Adrenal gland (tissue), 12 donors: Measurements from ENCODE around the gene GOLGA7B. TPM values are rescaled to one million over a fixed set of nuclear protein-coding genes. Genes with fewer than 3 reads are reported as not detected.

ENCODE experiments used
- DNase-seq, 7 donors: peaks; one replicate each; pipeline ENCODE4 v3.0.0-alpha.2; 2019 to 2020
- H3K27ac ChIP-seq, 5 donors: fragments of 200-600 bp; sonication (generic) in 4 of 5; 1 replicate in 3 of 5; 2 replicates in 2 of 5; pipeline versions ENCODE4 v1.5.1 to v1.8.0; 2016 to 2020; ENCODE audit warnings: mild to moderate bottlenecking in 1 of 5
- H3K27me3 ChIP-seq: fragments of 200-600 bp; 2 replicates; pipeline ENCODE4 v1.8.0; 2021
- H3K36me3 ChIP-seq, 2 donors: fragments of 200-600 bp; replicated peaks in 1 of 2; 1 replicate in 1 of 2; 2 replicates in 1 of 2; pipeline versions ENCODE4 v1.5.1 to v1.8.0; 2018 to 2022
- H3K4me1 ChIP-seq, 2 donors: fragments of 200-600 bp; replicated peaks in 1 of 2; 1 replicate in 1 of 2; 2 replicates in 1 of 2; pipeline versions ENCODE4 v1.5.1 to v1.8.0; 2018 to 2021
- H3K4me3 ChIP-seq, 4 donors: fragments of 200-600 bp; sonication (generic) in 3 of 4; one replicate each; pipeline ENCODE4 v1.5.1; 2016 to 2018
- H3K9me3 ChIP-seq, 3 donors: fragments of 200-600 bp; sonication (generic) in 1 of 3; replicated peaks in 1 of 3; 1 replicate in 2 of 3; 2 replicates in 1 of 3; pipeline versions ENCODE4 v1.5.1 to v1.8.0; 2016 to 2021
- CTCF ChIP-seq, 6 experiments: fragments of 450-650 bp in 4 of 6; fragments of 200-600 bp in 2 of 6; sonication (generic) in 1 of 6; IDR thresholded peaks; 1 replicate in 5 of 6; 2 replicates in 1 of 6; pipeline versions ENCODE4 v1.5.1 to v1.8.0; 2016 to 2021; ENCODE audit warnings: antibody characterized with exemption in 6 of 6, mild to moderate bottlenecking in 2 of 6, moderate library complexity in 1 of 6
- POLR2A ChIP-seq, 2 donors: fragments of 450-650 bp; IDR thresholded peaks; one replicate each; pipeline ENCODE4 v1.6.1; 2017; ENCODE audit warnings: antibody characterized with exemption in 2 of 2, mild to moderate bottlenecking in 2 of 2, moderate library complexity in 1 of 2
- WGBS, 4 donors: extraction: QIAGEN DNeasy Blood & Tissue Kit in 2 of 4; methylation state at CpG; one replicate each; pipeline versions ENCODE4 v1.1.5 to v1.1.7; 2013 to 2017; 5-methylcytosine and 5-hydroxymethylcytosine counted together
- intact Hi-C, 2 donors: fragments of 100-400 bp; cut with DNase I; formaldehyde crosslinking; loops; one replicate each; pipeline versions ENCODE4 v1.14.1 to v1.15.0; 2022 to 2023
- polyA plus RNA-seq, 3 donors: library from polyadenylated mRNA; stranded (reverse); fragments of 200-250 nt in 2 of 3; fragments of 350-450 nt in 1 of 3; fragmentation: Illumina TruSeq in 1 of 3; extraction: RNeasy Lipid Tissue Mini Kit (QIAGEN cat#74804) in 1 of 3; gene quantifications; one replicate each; pipeline ENCODE4 v1.2.3, GENCODE V29; 2013 to 2014
- total RNA-seq, 9 donors: library from RNA; depleted of rRNA in 4 of 9; stranded (reverse); fragments of >200 nt in 4 of 9; fragments of 120-200 nt in 1 of 9; fragmentation: NEBNext Ultra II Directional in 1 of 9; extraction: Animal tissue kit (Norgen Biotek cat#: 25700) in 1 of 9; gene quantifications; one replicate each; pipeline versions ENCODE4 v1.1.0 to v1.2.4, GENCODE V29; 2013 to 2023
- donor health status: healthy with polysubstance abuse.
- donor health status: Bipolar disorder and iron deficiency.
- donor health status: DM: yes; HTN: yes; CAD: no.
- donor health status: DM: no; HTN: no; CAD: no.
- donor health status: DM: no; HTN: no; CAD: no.
- donor health status: DM: yes; HTN: yes; CAD: no.

GOLGA7B gene
- total and polyA plus RNA-seq, 12 donors, result 0.06 to 20.3 (median 1.1) TPM

GRCh38 chr10:97863808-97864207 lies 14.2 kb downstream of the GOLGA7B start:
- H3K4me1 ChIP-seq, result no peaks in the 10 kb centered on the region
- no peak for TF ChIP-seq POLR2A (IDR thresholded peaks at IDR 0.05)
- no peak for TF ChIP-seq CTCF (IDR thresholded peaks at IDR 0.05)
- no peak for DNase-seq
- no peaks in the 10 kb centered on the region for H3K9me3 ChIP-seq
- no peaks in the 10 kb centered on the region for H3K27me3 ChIP-seq
- H3K4me3 ChIP-seq, result no peak overlapping the region
- H3K36me3 ChIP-seq, result no peaks in the 10 kb centered on the region
- intact Hi-C loops, result no loop called here
- no peak overlapping the region for H3K27ac ChIP-seq
- WGBS, 4 donors, result 90 to 92% (median 91%) methylated on average over 11 of the region's 11 CpGs

- Histone ChIP-seq H3K9me3 (no peaks in the 10 kb centered on the region), H3K36me3 (no peaks in the 10 kb centered on the region), H3K4me3 (no peak overlapping the region), H3K4me1 (peaks cover 0 to 5% of the 10 kb centered on the region in 2 donors), H3K27me3 (no peaks in the 10 kb centered on the region), H3K27ac (no peak overlapping the region)
- intact Hi-C loops, result loop anchor here in 1 of 2 donors (5.0 kb wide), 1 partner anchor 73 kb away; no protein-coding TSS in a partner anchor
- TF ChIP-seq POLR2A (IDR thresholded peaks at IDR 0.05) (no peak), CTCF (IDR thresholded peaks at IDR 0.05) (no peak)
- WGBS, 4 donors, result 69 to 83% (median 72%) methylated on average over 4 to 18 of the region's 18 CpGs
- no peak for DNase-seq
These were observed 15.8 kb downstream of the GOLGA7B start for GRCh38 chr10:97865488-97865887.

- no peak for TF ChIP-seq POLR2A (IDR thresholded peaks at IDR 0.05)
- no peak for TF ChIP-seq CTCF (IDR thresholded peaks at IDR 0.05)
- Histone ChIP-seq H3K4me3 (no peak overlapping the region), H3K27me3 (no peaks in the 10 kb centered on the region), H3K27ac (no peak overlapping the region), H3K36me3 (no peaks in the 10 kb centered on the region), H3K4me1 (peaks cover 0 to 5% of the 10 kb centered on the region in 2 donors), H3K9me3 (no peaks in the 10 kb centered on the region)
- WGBS, 4 donors, result 92 to 95% (median 94%) methylated on average over 9 to 10 of the region's 10 CpGs
- no peak for DNase-seq
- intact Hi-C loops, result loop anchor here in 1 of 2 donors (5.0 kb wide), 1 partner anchor 74 kb away; no protein-coding TSS in a partner anchor
These were observed 17.0 kb downstream of the GOLGA7B start for GRCh38 chr10:97866524-97867219.

GRCh38 chr10:97867220-97867800 lies 17.7 kb downstream of the GOLGA7B start:
- no peaks in the 10 kb centered on the region for H3K9me3 ChIP-seq
- intact Hi-C loops, result loop anchor here in 1 of 2 donors (5.0 kb wide), 1 partner anchor 75 kb away; no protein-coding TSS in a partner anchor
- no peak overlapping the region for H3K4me3 ChIP-seq
- peaks cover 0 to 5% of the 10 kb centered on the region in 2 donors for H3K4me1 ChIP-seq
- no peaks in the 10 kb centered on the region for H3K27me3 ChIP-seq
- no peak overlapping the region for H3K27ac ChIP-seq
- 80 to 93% (median 87%) methylated on average over 9 to 10 of the region's 10 CpGs for WGBS, 4 donors
- no peaks in the 10 kb centered on the region for H3K36me3 ChIP-seq
- TF ChIP-seq CTCF (IDR thresholded peaks at IDR 0.05) (no peak), POLR2A (IDR thresholded peaks at IDR 0.05) (no peak)
- DNase-seq, result no peak
